HG03108 (cell line): ENCODE measurements around the gene SMC1B.
"Not testable (repeated sequence)": the region's sequence is repeated elsewhere in the genome, so short reads cannot be mapped to it uniquely, and the experiment has no call there.

Source experiments
- ATAC-seq: cut with Tn5 transposase; IDR thresholded peaks from one replicate; pipeline ENCODE4 v1.9.1; 2021; ENCODE audit warnings: moderate library complexity; ENCODE audit not compliant: unreplicated experiment

The SMC1B gene

GRCh38 chr22:45353786-45354185 lies 59.6 kb downstream of the SMC1B start:
- no peak for ATAC-seq

- ATAC-seq = not testable (repeated sequence)
Observed at GRCh38 chr22:45352757-45353156, 60.6 kb downstream of the SMC1B start.

DNA sequence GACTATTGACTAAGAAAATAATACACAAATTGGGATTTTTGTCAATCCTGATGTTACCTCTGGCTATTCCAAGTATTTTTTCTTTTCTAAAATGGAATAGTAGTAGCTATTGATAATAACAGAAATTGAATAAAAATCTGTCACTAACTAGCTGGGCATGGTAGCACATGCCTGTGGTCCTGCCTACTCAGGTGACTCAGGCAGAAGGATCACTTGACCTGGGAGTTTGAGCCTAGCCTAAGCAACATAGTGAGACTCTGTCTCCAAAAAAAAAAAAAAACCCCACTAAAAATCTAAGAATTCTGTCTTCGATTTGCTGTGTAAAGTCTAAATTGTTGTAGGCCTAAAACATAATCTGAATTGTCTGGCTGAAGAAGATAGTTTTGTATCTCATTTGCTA lies 61.4 kb downstream of the SMC1B start:
- ATAC-seq = no peak

- no peak for ATAC-seq
Observed at GRCh38 chr22:45349916-45350315, 63.5 kb downstream of the SMC1B start.

DNA sequence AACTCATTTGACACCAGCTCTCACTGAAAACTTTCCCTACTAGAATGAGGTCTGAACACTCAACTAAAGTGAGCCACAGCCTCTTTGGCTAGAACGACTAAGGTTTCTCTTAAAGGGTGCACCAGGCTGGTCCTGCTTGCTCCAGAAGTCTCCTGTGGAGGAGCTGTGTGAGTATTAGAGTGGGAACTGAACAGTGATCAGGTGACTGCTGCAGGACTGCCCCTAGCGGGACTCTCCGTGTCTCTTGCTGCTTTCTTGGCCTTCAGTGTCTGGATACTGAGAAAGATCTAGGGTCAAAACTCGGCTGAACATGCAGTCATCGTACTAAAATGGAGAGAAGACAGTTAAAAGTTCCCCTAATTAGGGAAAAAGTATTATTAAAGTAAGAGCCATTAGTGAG lies 69.1 kb downstream of the SMC1B start:
- no peak for ATAC-seq

- ATAC-seq = no peak
Observed at GRCh38 chr22:45343143-45343542, 70.3 kb downstream of the SMC1B start.

GRCh38 chr22:45341498-45341897 lies 71.9 kb downstream of the SMC1B start:
- no peak for ATAC-seq

GRCh38 chr22:45340323-45340722 lies 73.1 kb downstream of the SMC1B start:
- no peak for ATAC-seq

DNA sequence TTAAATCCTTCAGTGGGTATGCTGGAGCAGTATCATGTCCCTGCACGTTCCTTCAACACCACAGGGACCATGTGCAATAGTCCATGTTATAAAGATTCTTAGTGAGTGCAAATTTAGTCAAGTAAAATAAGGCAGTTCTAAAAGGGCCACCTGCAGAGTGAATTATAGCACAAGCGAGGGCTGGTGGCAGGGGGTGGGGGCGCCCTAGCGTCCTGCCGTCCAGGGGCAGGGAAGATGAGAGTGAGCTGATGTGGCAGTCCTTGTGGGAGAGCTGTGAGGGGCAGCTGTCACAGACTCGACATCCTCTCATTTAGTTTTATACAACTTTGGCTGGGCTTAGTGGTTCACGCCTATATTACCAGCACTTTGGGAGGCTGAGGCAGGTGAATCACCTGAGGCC lies 74.6 kb downstream of the SMC1B start:
- ATAC-seq = no peak

- no peak for ATAC-seq
Observed at GRCh38 chr22:45337536-45337935, 75.9 kb downstream of the SMC1B start.

DNA sequence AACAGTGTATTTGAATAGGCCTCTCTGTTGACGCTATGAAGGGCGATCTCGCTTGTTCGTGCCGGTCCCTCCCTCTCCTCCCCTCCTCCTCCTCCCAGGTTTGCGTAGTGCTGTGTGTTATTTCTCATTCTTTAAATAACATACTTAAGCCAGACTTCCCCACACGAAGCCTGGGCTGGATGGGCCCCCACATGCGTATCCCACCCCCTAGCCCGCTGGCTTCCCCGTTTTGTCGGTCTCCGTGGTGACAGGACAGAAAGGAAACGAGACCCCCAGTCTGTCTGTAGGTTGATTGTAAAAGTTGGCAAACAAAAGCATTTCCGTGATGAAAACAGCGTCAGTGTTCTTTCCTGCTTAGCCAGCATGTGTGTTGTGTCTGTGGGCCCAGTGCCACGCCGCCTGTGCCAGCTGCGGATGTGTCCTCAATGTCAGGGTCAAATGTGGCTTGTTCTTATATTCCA lies 76.4 kb downstream of the SMC1B start:
- ATAC-seq = no peak

DNA sequence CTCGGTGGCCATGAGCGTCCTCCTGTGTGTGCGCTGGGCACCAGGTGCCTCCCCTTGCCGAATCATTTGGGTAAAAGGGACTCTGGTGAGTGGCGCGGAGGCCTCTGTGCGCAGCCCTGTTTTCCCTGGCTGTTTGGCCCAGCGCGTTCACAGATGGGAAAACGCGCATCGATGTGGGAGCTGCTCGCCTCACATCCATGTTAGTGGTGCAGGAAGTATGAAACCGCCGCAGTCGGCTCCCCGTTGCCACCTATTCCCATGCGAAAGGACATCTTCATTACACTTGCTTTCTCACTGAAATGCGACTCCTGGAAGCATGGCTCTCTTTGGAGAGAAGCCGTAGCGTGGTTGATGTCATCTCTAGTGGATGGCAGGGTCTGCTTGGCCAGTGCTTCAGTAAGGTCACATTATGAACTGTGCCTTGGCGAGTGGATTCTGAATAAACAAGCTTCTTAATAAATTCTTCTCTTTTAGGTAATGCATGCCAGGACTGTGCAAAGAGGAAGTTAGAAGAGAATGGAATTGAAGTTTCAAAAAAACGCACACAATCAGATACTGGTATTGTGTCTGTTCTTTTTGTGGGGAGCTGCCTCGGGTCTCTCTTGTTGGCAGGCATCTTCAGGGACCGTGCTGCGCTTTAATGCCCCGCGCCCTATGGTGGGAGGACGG lies 77.4 kb downstream of the SMC1B start:
- no peak for ATAC-seq

DNA sequence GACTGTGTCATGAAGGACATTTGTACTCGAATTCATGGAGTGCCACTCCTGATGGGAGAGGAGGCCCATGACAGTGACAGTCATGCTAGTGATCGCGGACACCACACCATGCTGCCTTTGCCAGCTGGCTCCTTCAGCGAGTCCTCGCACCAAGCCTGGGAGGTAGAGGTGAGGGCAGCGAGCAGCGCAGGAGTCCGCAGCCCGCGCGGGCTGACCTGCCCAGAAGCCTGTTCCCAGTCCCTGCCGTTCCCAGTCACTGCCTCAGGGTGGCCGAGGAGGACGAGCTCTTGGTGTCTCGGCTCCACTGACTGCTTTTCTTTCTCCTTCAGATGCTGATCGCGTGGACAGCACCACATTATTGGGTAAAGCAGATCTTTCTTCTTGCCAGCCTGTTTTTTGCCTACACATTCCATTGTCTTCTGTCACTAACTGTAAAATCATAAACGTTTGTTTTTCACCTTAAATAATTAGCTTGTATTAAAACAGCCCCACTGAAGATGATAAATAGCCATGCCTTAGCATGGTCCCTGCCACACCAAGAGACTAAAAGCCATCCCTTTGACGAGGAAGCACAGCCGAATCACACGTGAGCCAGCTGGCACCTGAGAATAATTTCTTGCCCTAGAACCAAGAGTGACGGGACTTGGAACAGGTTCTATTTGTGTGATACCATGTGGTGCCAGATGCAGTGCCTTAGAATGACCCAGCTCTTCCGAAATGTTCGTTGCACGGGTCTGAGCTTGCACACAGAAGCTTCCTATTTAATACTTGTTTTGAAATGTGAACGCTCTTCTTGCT lies 78.2 kb downstream of the SMC1B start:
- no peak for ATAC-seq

DNA sequence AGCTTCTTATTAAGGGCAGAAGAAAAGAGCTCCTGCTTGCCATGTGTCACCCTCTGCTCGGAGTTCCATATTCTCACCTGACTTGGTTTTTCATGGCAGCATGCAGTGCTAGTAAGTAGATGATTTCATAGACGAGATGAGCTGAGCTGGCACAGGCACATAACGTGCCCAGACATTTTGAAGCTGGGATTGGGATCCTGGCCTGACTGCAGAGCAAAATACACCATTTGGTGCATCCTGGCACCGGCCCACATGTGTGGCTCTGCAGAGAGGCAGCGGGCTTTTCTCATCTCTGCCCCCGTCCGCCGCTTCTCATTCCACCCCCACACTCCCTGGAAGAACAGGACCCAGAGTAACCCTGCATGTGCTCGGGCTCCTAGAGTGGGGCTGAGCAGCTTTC lies 78.9 kb downstream of the SMC1B start:
- no peak for ATAC-seq

DNA sequence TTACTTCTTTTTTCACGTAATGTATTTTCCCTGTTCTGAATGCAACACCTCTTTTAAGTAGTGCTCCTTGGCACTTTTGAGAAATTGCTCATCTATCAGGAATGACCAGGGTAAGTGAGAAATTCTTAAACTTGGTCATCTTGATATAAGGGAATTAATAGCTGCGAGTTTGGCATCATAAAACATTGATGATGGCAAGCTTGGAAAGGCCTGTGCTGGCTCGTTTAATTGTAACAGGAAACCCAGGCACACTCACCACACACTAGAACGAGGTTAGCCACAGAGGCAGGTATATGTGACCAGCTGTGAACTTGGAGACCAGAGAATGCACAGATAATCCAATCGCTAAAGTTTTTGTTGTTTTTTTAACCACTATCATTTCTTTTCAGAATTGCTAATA lies 79.3 kb downstream of the SMC1B start:
- ATAC-seq = no peak

- ATAC-seq = no peak
Observed at GRCh38 chr22:45332001-45332400, 81.4 kb downstream of the SMC1B start.

DNA sequence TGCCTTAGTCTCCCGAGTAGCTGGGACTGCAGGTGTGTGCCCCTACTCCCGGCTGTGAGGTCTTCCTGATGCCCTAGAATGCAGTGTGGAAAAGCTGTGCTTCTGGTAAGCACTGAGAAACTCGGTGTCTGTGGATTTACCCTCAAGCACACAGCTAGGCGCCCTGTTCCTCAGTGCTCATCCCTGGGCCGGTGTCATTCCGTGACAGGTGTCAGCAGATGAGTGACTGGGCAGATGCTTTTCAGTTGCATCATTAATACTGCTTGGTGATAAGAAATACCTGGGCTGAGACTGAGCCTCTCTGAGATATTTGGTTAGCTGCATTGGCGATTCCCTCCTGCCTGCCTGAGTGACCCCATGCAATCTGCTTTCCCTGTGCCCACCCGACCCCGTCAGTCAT lies 81.9 kb downstream of the SMC1B start:
- ATAC-seq = no peak

GRCh38 chr22:45330548-45330947 lies 82.9 kb downstream of the SMC1B start:
- ATAC-seq = no peak

DNA sequence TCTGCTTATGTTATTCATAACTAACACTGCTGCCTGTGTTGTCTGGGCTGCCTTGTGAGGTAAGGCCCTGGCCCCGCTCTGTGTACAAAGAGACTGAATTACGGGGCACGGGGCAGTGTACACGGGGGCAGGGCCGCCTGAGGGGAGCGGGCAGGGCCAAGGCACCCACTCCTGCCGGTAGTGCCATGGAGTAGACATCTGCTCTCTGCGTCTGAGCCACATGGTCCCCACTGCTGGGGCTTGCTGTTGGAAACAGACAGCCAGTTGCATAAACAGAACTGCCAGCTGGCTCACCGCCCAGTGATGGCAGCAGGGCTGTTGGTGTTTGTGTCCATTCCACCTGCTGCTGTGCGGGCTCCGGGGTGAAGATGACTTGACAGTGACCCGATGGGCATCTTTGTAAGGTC lies 83.9 kb downstream of the SMC1B start:
- no peak for ATAC-seq

DNA sequence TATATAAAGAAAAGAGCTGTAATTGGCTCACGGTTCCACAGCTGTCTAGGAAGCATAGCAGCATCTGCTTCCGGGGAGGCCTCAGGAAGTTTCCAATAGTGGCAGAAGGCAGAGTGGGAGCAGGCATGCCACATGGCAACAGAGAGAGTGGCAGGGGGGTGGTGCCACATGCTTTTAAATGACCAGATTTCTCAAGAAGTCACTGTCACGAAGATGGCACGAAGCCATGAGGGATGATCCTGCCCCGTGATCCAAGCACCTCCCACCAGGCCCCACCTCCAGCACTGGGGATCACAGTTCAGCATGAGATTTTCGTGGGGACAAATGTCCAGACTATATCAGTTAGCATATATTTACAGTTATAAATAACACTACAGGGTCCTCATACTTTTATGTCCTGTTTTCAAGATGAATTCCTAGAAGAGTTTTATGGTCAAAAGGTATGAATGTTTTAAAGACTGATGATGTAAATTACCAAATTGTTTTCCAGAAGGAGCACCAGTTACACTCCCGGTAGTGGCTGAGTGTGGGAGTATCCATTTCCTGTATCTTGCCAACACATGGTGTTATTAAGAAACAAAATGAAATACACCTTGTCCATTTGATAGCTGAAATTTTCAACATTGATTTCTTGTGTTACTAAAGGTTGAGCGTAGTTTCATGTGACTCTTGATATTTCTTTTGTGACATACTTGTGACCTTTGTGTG lies 84.4 kb downstream of the SMC1B start:
- no peak for ATAC-seq

GRCh38 chr22:45328261-45328660 lies 85.1 kb downstream of the SMC1B start:
- ATAC-seq = not testable (repeated sequence)

DNA sequence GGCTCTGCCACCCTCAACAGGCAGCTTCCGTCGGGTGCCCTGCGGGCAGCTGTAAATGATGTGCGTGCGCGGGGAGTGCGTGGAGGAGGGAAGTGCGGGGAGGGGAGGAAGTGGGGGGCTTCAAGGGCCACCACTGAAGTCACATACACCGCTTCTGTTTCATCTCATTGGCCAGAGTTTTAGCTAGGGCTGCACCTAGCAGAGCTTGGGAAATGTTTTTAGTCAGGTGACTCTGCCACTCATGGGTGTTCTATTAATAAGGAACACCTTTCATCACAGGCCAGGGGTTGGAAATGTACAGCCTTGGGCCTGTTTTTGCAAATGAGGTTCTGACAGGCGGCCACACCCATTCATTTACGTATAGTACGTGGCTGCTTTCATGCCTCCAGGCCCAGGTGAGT lies 89.1 kb downstream of the SMC1B start:
- no peak for ATAC-seq
